ENCODE results near the gene XYLT1. TPM values are rescaled to one million over a fixed set of nuclear protein-coding genes. Genes with fewer than 3 reads are reported as not detected.

XYLT1 gene
- total RNA-seq, 4 donors from 2014 or later, result 5.6 to 14.9 (median 10.8) TPM

DNA sequence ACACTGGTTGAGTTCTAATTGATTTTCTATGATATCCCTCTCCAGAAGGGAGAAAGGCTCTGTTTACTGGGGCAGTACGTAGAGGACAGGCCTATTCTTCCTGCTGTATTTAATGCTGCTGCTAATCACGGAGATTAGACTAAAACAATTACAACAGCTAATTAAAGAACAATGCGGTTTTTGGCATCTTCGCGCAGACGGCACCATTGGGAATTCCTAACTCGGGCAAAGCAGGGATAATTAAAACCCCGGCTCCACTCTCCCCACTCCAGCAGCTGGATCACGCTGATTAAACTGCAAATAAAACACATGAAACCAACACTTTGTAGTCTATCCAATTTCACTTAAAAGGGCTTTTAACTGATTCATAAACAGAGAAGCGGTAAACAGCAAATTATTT is 147.6 kb downstream of the XYLT1 start:
- peaks cover 6 to 12% of the 10 kb centered on the region in 2 donors for H3K4me1 ChIP-seq
- TF ChIP-seq POLR2A (IDR thresholded peaks at IDR 0.05), result no peak
- TF ChIP-seq, protein P1, sequence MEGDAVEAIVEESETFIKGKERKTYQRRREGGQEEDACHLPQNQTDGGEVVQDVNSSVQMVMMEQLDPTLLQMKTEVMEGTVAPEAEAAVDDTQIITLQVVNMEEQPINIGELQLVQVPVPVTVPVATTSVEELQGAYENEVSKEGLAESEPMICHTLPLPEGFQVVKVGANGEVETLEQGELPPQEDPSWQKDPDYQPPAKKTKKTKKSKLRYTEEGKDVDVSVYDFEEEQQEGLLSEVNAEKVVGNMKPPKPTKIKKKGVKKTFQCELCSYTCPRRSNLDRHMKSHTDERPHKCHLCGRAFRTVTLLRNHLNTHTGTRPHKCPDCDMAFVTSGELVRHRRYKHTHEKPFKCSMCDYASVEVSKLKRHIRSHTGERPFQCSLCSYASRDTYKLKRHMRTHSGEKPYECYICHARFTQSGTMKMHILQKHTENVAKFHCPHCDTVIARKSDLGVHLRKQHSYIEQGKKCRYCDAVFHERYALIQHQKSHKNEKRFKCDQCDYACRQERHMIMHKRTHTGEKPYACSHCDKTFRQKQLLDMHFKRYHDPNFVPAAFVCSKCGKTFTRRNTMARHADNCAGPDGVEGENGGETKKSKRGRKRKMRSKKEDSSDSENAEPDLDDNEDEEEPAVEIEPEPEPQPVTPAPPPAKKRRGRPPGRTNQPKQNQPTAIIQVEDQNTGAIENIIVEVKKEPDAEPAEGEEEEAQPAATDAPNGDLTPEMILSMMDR (IDR thresholded peaks at IDR 0.05), result no peak
- H3K27me3 ChIP-seq, result no peaks in the 10 kb centered on the region
- intact Hi-C loops (cut with DNase I), result no loop called here
- H3K36me3 ChIP-seq, result no peaks in the 10 kb centered on the region
- no peak overlapping the region for H3K27ac ChIP-seq
- H3K4me3 ChIP-seq (replicated peaks in 1 of 3), result no peak overlapping the region
- 76 to 84% methylated on average over 10 of the region's 10 CpGs for WGBS, 2 donors
- H3K9me3 ChIP-seq, result no peaks in the 10 kb centered on the region
- no peak for DNase-seq

GRCh38 chr16:17321824-17322223 is 148.9 kb downstream of the XYLT1 start:
- intact Hi-C loops (cut with DNase I), result no loop called here
- no peak for TF ChIP-seq POLR2A (IDR thresholded peaks at IDR 0.05)
- TF ChIP-seq, protein P1 (IDR thresholded peaks at IDR 0.05), result no peak
- Histone ChIP-seq H3K4me1 (peaks cover 9 to 14% of the 10 kb centered on the region in 2 donors), H3K36me3 (no peaks in the 10 kb centered on the region), H3K4me3 (replicated peaks in 1 of 3) (no peak overlapping the region), H3K9me3 (no peaks in the 10 kb centered on the region), H3K27me3 (no peaks in the 10 kb centered on the region), H3K27ac (no peak overlapping the region)
- no peak for DNase-seq
- 87 to 93% methylated on average over 6 of the region's 6 CpGs for WGBS, 2 donors

DNA sequence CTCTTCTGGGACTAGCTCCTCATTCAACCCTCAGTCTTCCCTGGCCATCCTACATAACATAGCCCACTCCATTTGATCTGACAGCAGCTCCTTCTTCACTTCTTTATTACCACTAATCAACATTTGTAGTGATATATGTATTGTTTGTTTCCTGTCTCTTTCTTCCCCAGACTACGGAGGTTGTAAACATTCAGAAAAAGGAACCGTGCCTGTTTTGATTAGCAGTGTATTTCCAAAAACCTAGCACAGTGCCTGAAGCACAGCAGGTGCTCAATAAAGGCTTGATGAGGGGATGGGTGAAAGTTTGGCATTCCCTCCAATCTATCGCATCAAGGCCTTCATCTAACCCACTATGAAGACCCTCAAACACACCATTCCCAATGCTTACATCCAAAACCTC is 150.8 kb downstream of the XYLT1 start:
- TF ChIP-seq, protein P1 (IDR thresholded peaks at IDR 0.05), result no peak
- TF ChIP-seq POLR2A (IDR thresholded peaks at IDR 0.05), result no peak

GRCh38 chr16:17318238-17318637 is 152.5 kb downstream of the XYLT1 start:
- 32 to 46% methylated on average over 5 of the region's 5 CpGs for WGBS, 2 donors
- Histone ChIP-seq H3K27me3 (no peaks in the 10 kb centered on the region), H3K36me3 (no peaks in the 10 kb centered on the region), H3K27ac (peak overlapping the region; percentile 60 to 81 (median 64)), H3K4me3 (replicated peaks in 1 of 3) (no peak overlapping the region), H3K4me1 (peaks cover 30 to 33% of the 10 kb centered on the region in 2 donors), H3K9me3 (no peaks in the 10 kb centered on the region)
- TF ChIP-seq, protein P1 (IDR thresholded peaks at IDR 0.05), result no peak
- TF ChIP-seq POLR2A (IDR thresholded peaks at IDR 0.05), result peak in 1 of 2 donors; percentile 36
- intact Hi-C loops (cut with DNase I), result no loop called here
- peak; percentile 76 to 77 for DNase-seq

More for the DNA sequence above, 150.8 kb downstream of the XYLT1 start:
- no peak for DNase-seq
- peaks cover 14 to 17% of the 10 kb centered on the region in 2 donors for H3K4me1 ChIP-seq
- no peak overlapping the region for H3K27ac ChIP-seq
- H3K4me3 ChIP-seq (replicated peaks in 1 of 3), result no peak overlapping the region
- no peaks in the 10 kb centered on the region for H3K36me3 ChIP-seq
- intact Hi-C loops (cut with DNase I), result no loop called here
- no peaks in the 10 kb centered on the region for H3K27me3 ChIP-seq
- no peaks in the 10 kb centered on the region for H3K9me3 ChIP-seq
- WGBS, 2 donors, result 85% methylated on average over 3 of the region's 3 CpGs

- TF ChIP-seq, protein P1 (IDR thresholded peaks at IDR 0.05), result no peak
- no peak for TF ChIP-seq POLR2A (IDR thresholded peaks at IDR 0.05)
- Histone ChIP-seq H3K27ac (peak overlapping the region in 2 of 3 donors; percentile 91 to 95), H3K4me1 (peaks cover 45 to 48% of the 10 kb centered on the region in 2 donors), H3K36me3 (no peaks in the 10 kb centered on the region), H3K4me3 (replicated peaks in 1 of 3) (no peak overlapping the region), H3K9me3 (no peaks in the 10 kb centered on the region), H3K27me3 (no peaks in the 10 kb centered on the region)
- intact Hi-C loops (cut with DNase I), result no loop called here
- 93 to 97% methylated on average over 4 of the region's 4 CpGs for WGBS, 2 donors
- DNase-seq, result no peak
Measured at GRCh38 chr16:17316005-17316404, 154.8 kb downstream of the XYLT1 start.

Data from thyroid gland (tissue), 4 donors.